OCI-LY1 (cell line): ENCODE measurements around the gene GDPD2.

Source experiments
- H2AFZ ChIP-seq: fragments of 200-600 bp; sonication (generic), shearing (Covaris generic); 2 replicates; pipeline ENCODE4 v1.6.0; 2014; ENCODE audit warnings: antibody characterized with exemption, mild to moderate bottlenecking, low read length
- H3F3A ChIP-seq: fragments of 200-600 bp; sonication (generic), shearing (Covaris generic); 2 replicates; pipeline ENCODE4 v1.6.0; 2014; ENCODE audit warnings: mild to moderate bottlenecking, antibody characterized with exemption, low read length, moderate library complexity; ENCODE audit not compliant: insufficient read depth
- H3K27ac ChIP-seq: fragments of 200-600 bp; sonication (generic); 2 replicates; pipeline ENCODE4 v1.5.1; 2014; ENCODE audit warnings: low read length, mixed run types, mild to moderate bottlenecking, low read depth; ENCODE audit not compliant: poor library complexity, severe bottlenecking
- H3K27me3 ChIP-seq: fragments of 200-600 bp; sonication (generic); 2 replicates; pipeline ENCODE4 v1.6.0; 2014; ENCODE audit warnings: antibody characterized with exemption, mild to moderate bottlenecking, low read length, moderate library complexity; ENCODE audit not compliant: insufficient read depth
- H3K36me3 ChIP-seq: fragments of 200-600 bp; sonication (generic); 2 replicates; pipeline ENCODE4 v1.6.1; 2014; ENCODE audit warnings: mild to moderate bottlenecking, antibody characterized with exemption, low read length, moderate library complexity, mixed read lengths; ENCODE audit not compliant: insufficient read depth
- H3K4me1 ChIP-seq: fragments of 200-600 bp; sonication (generic); 2 replicates; pipeline ENCODE4 v1.5.1; 2014; ENCODE audit warnings: mild to moderate bottlenecking, low read length, moderate library complexity; ENCODE audit not compliant: insufficient read depth, severe bottlenecking
- H3K4me2 ChIP-seq: fragments of 200-600 bp; sonication (generic), shearing (Covaris generic); 2 replicates; pipeline ENCODE4 v1.6.1; 2014; ENCODE audit warnings: low read length
- H3K4me3 ChIP-seq: fragments of 200-600 bp; sonication (generic); 2 replicates; pipeline ENCODE4 v1.5.1; 2014; ENCODE audit warnings: low read length, low read depth, mild to moderate bottlenecking, mixed read lengths; ENCODE audit not compliant: poor library complexity, severe bottlenecking
- H3K79me2 ChIP-seq: fragments of 200-600 bp; shearing (Covaris generic); 2 replicates; pipeline ENCODE4 v1.6.1; 2016; ENCODE audit warnings: mixed run types, low read length, mixed read lengths; ENCODE audit not compliant: insufficient read depth
- H3K9ac ChIP-seq: fragments of 200-600 bp; sonication (generic), shearing (Covaris generic); 2 replicates; pipeline ENCODE4 v1.6.1; 2014; ENCODE audit warnings: mild to moderate bottlenecking, low read length, mixed read lengths
- H3K9me2 ChIP-seq: fragments of 200-600 bp; sonication (generic), shearing (Covaris generic); 2 replicates; pipeline ENCODE4 v1.6.1; 2014; ENCODE audit warnings: low read depth, mild to moderate bottlenecking, low read length, mixed read lengths
- H3K9me3 ChIP-seq: fragments of 200-600 bp; shearing (Covaris generic); 2 replicates; pipeline ENCODE4 v1.6.1; 2014; ENCODE audit warnings: low read length, mixed read lengths
- H4K20me1 ChIP-seq: fragments of 200-600 bp; sonication (generic), shearing (Covaris generic); 2 replicates; pipeline ENCODE4 v1.6.0; 2016; ENCODE audit warnings: mild to moderate bottlenecking, low read length; ENCODE audit not compliant: insufficient read depth
- EZH2 ChIP-seq: fragments of 200-600 bp; sonication (generic), shearing (Covaris generic); IDR thresholded peaks from 2 replicates; pipeline ENCODE4 v1.8.0; 2017; ENCODE audit warnings: borderline replicate concordance, mixed run types, mild to moderate bottlenecking, antibody characterized with exemption, low read length, moderate library complexity, mixed read lengths
- TF ChIP-seq, protein P1 (sequence below): fragments of 200-600 bp; sonication (generic), shearing (Covaris generic); IDR thresholded peaks from 2 replicates; pipeline ENCODE4 v1.5.1; 2017; ENCODE audit warnings: mild to moderate bottlenecking, antibody characterized with exemption, low read length, moderate library complexity, mixed read lengths

The GDPD2 gene

GRCh38 chrX:70482300-70482699 is 59.2 kb downstream of the GDPD2 start:
- Histone ChIP-seq H3K4me2 (no peak overlapping the region), H3K27ac (no peak overlapping the region), H3K4me1 (no peaks in the 10 kb centered on the region), H3F3A (no peaks in the 10 kb centered on the region), H3K36me3 (peaks cover 2% of the 10 kb centered on the region; the same call in 1 of the 2 replicates), H4K20me1 (no peaks in the 10 kb centered on the region), H3K27me3 (no peaks in the 10 kb centered on the region), H3K9ac (no peak overlapping the region), H3K9me3 (no peaks in the 10 kb centered on the region), H3K79me2 (no peaks in the 10 kb centered on the region), H3K9me2 (no peaks in the 10 kb centered on the region), H2AFZ (no peak overlapping the region), H3K4me3 (no peak overlapping the region)
- TF ChIP-seq, protein P1, sequence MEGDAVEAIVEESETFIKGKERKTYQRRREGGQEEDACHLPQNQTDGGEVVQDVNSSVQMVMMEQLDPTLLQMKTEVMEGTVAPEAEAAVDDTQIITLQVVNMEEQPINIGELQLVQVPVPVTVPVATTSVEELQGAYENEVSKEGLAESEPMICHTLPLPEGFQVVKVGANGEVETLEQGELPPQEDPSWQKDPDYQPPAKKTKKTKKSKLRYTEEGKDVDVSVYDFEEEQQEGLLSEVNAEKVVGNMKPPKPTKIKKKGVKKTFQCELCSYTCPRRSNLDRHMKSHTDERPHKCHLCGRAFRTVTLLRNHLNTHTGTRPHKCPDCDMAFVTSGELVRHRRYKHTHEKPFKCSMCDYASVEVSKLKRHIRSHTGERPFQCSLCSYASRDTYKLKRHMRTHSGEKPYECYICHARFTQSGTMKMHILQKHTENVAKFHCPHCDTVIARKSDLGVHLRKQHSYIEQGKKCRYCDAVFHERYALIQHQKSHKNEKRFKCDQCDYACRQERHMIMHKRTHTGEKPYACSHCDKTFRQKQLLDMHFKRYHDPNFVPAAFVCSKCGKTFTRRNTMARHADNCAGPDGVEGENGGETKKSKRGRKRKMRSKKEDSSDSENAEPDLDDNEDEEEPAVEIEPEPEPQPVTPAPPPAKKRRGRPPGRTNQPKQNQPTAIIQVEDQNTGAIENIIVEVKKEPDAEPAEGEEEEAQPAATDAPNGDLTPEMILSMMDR, result no peak
- TF ChIP-seq EZH2, result no peak
